Loucy (cell line): ENCODE results near the gene USP47.

Experiments
- H2AFZ ChIP-seq: fragments of 200-600 bp; sonication (generic); 2 replicates; pipeline ENCODE4 v1.6.0; 2016; ENCODE audit warnings: antibody characterized with exemption, mild to moderate bottlenecking, low read length, moderate library complexity
- H3F3A ChIP-seq: fragments of 200-600 bp; 2 replicates; pipeline ENCODE4 v1.6.0; 2016; ENCODE audit warnings: antibody characterized with exemption, low read depth, mild to moderate bottlenecking
- H3K27me3 ChIP-seq: fragments of 200-600 bp; sonication (generic); 2 replicates; pipeline ENCODE4 v1.6.1; 2014; ENCODE audit warnings: low read length, mild to moderate bottlenecking; ENCODE audit not compliant: insufficient read depth, poor library complexity, severe bottlenecking
- H3K36me3 ChIP-seq: fragments of 200-600 bp; sonication (generic); 2 replicates; pipeline ENCODE4 v1.6.1; 2016; ENCODE audit warnings: low read length; ENCODE audit not compliant: insufficient read depth
- H3K4me1 ChIP-seq: fragments of 200-600 bp; sonication (generic); 2 replicates; pipeline ENCODE4 v1.5.1; 2014; ENCODE audit warnings: low read length, mild to moderate bottlenecking; ENCODE audit not compliant: insufficient read depth, poor library complexity, severe bottlenecking
- H3K4me2 ChIP-seq: fragments of 200-600 bp; sonication (generic); 2 replicates; pipeline ENCODE4 v1.6.0; 2014; ENCODE audit warnings: antibody characterized with exemption, low read length, low read depth, mild to moderate bottlenecking; ENCODE audit not compliant: poor library complexity, severe bottlenecking
- H3K4me3 ChIP-seq: fragments of 200-600 bp; sonication (generic); 2 replicates; pipeline ENCODE4 v1.5.1; 2014; ENCODE audit warnings: low read length, mild to moderate bottlenecking, mixed read lengths; ENCODE audit not compliant: poor library complexity, severe bottlenecking
- H3K79me2 ChIP-seq: fragments of 200-600 bp; sonication (generic); 2 replicates; pipeline ENCODE4 v1.6.1; 2014; ENCODE audit warnings: low read length; ENCODE audit not compliant: insufficient read depth
- H3K9ac ChIP-seq: fragments of 200-600 bp; sonication (generic); 2 replicates; pipeline ENCODE4 v1.6.0; 2014; ENCODE audit warnings: mild to moderate bottlenecking, low read depth, low read length, moderate library complexity; ENCODE audit not compliant: poor library complexity, severe bottlenecking
- H3K9me2 ChIP-seq: fragments of 200-600 bp; sonication (generic); replicated peaks from 2 replicates; pipeline ENCODE4 v1.6.1; 2016; ENCODE audit warnings: low read depth, low read length, mixed read lengths
- H3K9me3 ChIP-seq: fragments of 200-600 bp; sonication (generic); 2 replicates; pipeline ENCODE4 v1.6.1; 2014; ENCODE audit warnings: mild to moderate bottlenecking, antibody characterized with exemption, low read length, low read depth; ENCODE audit not compliant: insufficient read depth
- H4K20me1 ChIP-seq: fragments of 200-600 bp; sonication (generic); 2 replicates; pipeline ENCODE4 v1.6.0; 2014; ENCODE audit warnings: antibody characterized with exemption, low read length, mild to moderate bottlenecking; ENCODE audit not compliant: insufficient read depth, poor library complexity, severe bottlenecking
- CTCF ChIP-seq: fragments of 200-600 bp; sonication (generic); conservative IDR thresholded peaks from 2 replicates; pipeline ENCODE4 v1.5.1; 2014; ENCODE audit warnings: mild to moderate bottlenecking, antibody characterized with exemption, low read length
- EZH2phosphoT487 ChIP-seq: fragments of 200-600 bp; IDR thresholded peaks from 2 replicates; pipeline ENCODE4 v1.6.1; 2018; ENCODE audit warnings: antibody characterized with exemption, mild to moderate bottlenecking, moderate library complexity, borderline replicate concordance

Gene USP47

DNA sequence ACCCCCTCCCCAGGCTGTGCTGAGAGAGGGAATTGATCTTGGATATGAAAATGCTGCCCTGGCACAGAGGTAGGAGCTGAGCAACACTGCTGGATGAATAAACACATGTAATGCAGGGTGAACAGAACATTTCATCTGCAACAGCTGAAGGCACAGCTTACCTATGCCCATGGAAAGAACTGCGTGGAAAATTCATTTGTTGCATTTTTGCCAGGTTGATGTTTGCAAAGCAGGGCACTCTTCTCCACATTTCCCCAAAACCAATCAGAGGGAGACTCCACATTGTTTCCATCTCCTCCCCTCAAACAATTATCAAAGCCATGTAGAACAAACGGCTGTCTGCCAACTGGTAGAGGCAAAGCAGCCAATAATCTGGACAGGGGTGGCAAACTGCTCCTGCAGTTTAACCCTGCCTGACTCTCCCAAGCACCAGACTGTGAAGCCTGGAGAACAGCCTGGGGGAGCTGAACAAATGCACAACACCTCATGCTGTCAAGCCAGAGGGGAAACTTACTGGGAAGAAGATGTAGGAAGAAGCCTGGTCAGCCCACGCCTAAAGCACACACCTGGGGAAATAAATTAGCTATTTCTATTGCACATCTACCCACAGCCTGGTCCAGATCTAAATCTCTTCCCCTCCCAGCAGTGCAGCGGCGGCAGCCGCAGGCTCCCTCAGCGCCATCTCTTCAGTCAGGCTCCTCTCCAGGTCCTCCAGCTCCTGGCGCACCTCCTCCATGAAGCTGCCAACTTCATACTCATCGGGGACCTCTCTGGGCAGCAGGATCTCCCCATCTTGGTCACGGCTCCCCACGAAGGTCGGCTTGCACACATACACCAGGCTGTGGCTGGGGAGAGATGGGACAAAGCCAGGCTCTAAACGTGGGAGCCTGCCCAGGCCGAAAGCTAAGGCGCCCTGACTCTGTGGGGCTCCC, 122.3 kb downstream of the USP47 start:
- TF ChIP-seq CTCF (no peak), EZH2phosphoT487 (no peak)
- no peaks in the 10 kb centered on the region for H3K9me3 ChIP-seq

GRCh38 chr11:11964774-11965150, 123.0 kb downstream of the USP47 start:
- H3K79me2 ChIP-seq = no peaks in the 10 kb centered on the region
- no peaks in the 10 kb centered on the region for H3K36me3 ChIP-seq
- H3K27me3 ChIP-seq = no peaks in the 10 kb centered on the region
- H3K4me3 ChIP-seq = no peak overlapping the region
- H3K4me2 ChIP-seq = no peak overlapping the region
- TF ChIP-seq CTCF = no peak
- TF ChIP-seq EZH2phosphoT487 = no peak
- no peak overlapping the region for H2AFZ ChIP-seq
- peaks cover 22% of the 10 kb centered on the region for H3K4me1 ChIP-seq
- H3K9me3 ChIP-seq = no peaks in the 10 kb centered on the region
- H3F3A ChIP-seq = no peaks in the 10 kb centered on the region
- H4K20me1 ChIP-seq = no peaks in the 10 kb centered on the region
- no peak overlapping the region for H3K9ac ChIP-seq
- no peaks in the 10 kb centered on the region for H3K9me2 ChIP-seq

More for the DNA sequence above, 122.3 kb downstream of the USP47 start:
- no peak overlapping the region for H3K9ac ChIP-seq
- H3K4me1 ChIP-seq = peaks cover 29% of the 10 kb centered on the region
- no peak overlapping the region for H2AFZ ChIP-seq
- H3K4me2 ChIP-seq = no peak overlapping the region
- H3K27me3 ChIP-seq = no peaks in the 10 kb centered on the region
- H3K79me2 ChIP-seq = no peaks in the 10 kb centered on the region
- no peaks in the 10 kb centered on the region for H3F3A ChIP-seq
- H3K4me3 ChIP-seq = no peak overlapping the region
- H3K36me3 ChIP-seq = no peaks in the 10 kb centered on the region
- H4K20me1 ChIP-seq = no peaks in the 10 kb centered on the region
- H3K9me2 ChIP-seq = no peaks in the 10 kb centered on the region

DNA sequence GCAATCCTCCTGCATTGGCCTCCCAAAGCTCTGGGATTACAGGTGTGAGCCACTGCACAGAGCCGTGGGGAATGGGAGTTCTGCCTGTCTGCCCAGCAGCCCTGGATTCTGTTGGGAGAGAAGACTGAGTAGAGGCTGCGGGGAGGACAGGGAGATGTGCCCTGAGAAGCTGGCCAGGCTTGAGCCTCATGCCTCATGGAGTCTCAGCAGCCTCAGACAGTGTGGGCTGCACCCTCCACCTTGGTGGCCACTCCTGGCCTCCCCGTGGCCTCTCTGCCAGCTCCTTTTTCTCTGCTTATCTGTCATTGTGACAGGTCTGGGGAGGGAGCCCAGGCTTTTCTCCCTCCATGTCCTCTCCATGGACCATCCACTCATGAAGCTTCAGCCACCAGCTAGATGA, 123.4 kb downstream of the USP47 start:
- no peaks in the 10 kb centered on the region for H3K9me3 ChIP-seq
- H3F3A ChIP-seq = no peaks in the 10 kb centered on the region
- H3K4me2 ChIP-seq = no peak overlapping the region
- no peak overlapping the region for H2AFZ ChIP-seq
- no peaks in the 10 kb centered on the region for H4K20me1 ChIP-seq
- no peaks in the 10 kb centered on the region for H3K9me2 ChIP-seq
- no peaks in the 10 kb centered on the region for H3K79me2 ChIP-seq
- peaks cover 18% of the 10 kb centered on the region for H3K4me1 ChIP-seq
- no peak overlapping the region for H3K4me3 ChIP-seq
- H3K9ac ChIP-seq = no peak overlapping the region
- no peak for TF ChIP-seq CTCF
- no peak for TF ChIP-seq EZH2phosphoT487
- H3K36me3 ChIP-seq = no peaks in the 10 kb centered on the region
- no peaks in the 10 kb centered on the region for H3K27me3 ChIP-seq
